HFF-Myc (cell line): ENCODE results near the gene TBCK.
"Not testable (repeated sequence)": the region's sequence is repeated elsewhere in the genome, so short reads cannot be mapped to it uniquely, and the experiment has no call there.

Source experiments
- DNase-seq: peaks from one replicate; pipeline ENCODE4 v3.0.0-alpha.2; 2011; ENCODE audit warnings: low read depth; ENCODE audit errors: extremely low read depth
- H3K4me3 ChIP-seq: replicated peaks from 2 replicates; pipeline ENCODE4 v1.5.1; 2011; ENCODE audit warnings: low read depth, mild to moderate bottlenecking, control low read depth, low read length
- TF ChIP-seq, protein P1 (sequence below): IDR thresholded peaks from 2 replicates; pipeline ENCODE4 v1.5.1; 2012; ENCODE audit warnings: mild to moderate bottlenecking, low read depth, low read length, control low read depth; ENCODE audit errors: missing control alignments

TBCK gene

DNA sequence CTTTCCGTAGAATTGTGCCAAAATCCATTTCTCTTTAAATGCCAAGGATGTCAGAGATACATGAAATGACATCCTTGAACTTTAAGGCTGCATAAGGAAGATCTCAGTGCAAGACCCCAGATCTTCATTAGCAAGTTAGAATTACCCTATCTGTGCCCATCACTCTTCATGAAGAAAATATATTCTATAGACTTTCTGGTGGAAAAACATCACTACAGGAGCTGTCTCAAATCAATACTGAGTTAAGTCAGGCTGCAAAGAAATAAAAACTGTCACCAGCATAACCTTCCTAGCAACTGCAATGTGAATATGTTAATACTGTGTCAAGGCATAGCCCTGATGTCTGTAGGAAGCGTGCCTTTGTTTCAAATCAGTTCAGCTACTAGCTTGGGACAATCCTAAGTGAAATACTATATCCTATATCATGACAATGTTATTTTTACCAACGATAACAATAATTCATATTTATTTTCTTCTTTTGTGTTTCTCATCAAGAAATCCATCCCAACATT is 173.3 kb downstream of the TBCK start:
- no peak overlapping the region for H3K4me3 ChIP-seq
- TF ChIP-seq, protein P1, sequence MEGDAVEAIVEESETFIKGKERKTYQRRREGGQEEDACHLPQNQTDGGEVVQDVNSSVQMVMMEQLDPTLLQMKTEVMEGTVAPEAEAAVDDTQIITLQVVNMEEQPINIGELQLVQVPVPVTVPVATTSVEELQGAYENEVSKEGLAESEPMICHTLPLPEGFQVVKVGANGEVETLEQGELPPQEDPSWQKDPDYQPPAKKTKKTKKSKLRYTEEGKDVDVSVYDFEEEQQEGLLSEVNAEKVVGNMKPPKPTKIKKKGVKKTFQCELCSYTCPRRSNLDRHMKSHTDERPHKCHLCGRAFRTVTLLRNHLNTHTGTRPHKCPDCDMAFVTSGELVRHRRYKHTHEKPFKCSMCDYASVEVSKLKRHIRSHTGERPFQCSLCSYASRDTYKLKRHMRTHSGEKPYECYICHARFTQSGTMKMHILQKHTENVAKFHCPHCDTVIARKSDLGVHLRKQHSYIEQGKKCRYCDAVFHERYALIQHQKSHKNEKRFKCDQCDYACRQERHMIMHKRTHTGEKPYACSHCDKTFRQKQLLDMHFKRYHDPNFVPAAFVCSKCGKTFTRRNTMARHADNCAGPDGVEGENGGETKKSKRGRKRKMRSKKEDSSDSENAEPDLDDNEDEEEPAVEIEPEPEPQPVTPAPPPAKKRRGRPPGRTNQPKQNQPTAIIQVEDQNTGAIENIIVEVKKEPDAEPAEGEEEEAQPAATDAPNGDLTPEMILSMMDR, result no peak
- no peak for DNase-seq

DNA sequence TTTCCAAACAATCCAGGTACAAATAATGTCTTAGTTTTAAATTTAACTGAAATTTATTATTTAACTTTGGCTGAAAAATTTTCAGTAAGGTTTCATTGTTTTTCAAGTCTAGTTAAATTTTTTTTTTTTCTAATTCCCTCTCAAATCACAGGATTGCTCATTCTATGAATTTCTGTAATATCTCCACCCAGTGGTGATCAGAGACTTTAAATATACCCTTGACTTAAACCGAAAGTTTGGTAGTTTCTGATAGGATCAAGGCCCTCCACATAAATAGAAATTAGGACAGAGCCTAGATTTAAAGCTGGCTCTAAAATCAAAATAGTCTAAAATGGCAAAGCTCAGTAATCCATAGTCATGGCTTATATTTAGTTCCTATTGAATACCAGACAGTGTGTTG is 175.4 kb downstream of the TBCK start:
- TF ChIP-seq, protein P1, result no peak
- no peak for DNase-seq

DNA sequence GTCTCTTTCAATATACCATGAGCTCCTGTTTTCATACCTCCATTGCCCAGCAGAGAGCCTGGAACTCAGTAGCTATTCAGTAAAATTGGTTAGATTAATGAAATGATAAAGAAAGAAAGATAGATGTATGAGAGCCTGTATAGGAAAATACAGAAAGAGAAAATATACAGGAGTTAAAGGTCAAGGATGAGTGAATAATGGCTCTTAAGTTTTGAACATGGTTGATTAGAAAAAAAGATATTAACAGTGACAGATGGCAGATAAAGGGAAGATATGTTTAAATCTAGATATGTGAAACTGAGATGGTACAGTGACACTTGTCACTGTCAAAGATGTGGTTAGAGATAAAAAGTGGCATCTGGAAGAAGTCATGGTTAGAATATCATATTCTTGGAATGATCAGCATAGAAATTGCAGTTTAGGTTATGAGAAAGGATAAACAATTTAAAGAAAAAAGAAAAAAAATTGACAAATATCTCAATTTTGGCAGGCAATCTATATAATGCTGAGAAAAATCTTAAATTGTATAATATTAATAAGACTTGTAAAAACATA is 179.2 kb downstream of the TBCK start:
- TF ChIP-seq, protein P1, result no peak
- no peak overlapping the region for H3K4me3 ChIP-seq

More for the DNA sequence above, 175.4 kb downstream of the TBCK start:
- H3K4me3 ChIP-seq, result no peak overlapping the region

DNA sequence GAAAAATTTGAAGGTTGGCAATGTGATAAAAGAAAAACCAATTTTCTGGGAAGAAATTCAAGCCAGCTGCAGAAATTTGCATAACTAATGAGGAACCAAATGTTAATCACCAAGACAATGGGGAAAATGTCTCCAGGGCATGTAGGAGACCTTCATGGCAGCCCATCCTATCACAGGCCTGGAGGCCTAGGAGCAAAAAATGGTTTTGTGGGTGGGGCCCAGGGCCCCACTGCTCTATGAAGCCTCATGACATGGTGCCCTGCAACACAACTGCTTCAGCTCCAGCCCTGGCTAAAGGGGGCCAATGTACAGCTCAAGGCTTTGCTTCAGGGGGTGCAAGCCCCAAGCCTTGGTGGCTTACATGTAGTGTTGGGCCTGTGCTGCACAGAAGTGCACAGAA is 184.0 kb downstream of the TBCK start:
- H3K4me3 ChIP-seq, result no peak overlapping the region
- no peak for DNase-seq
- TF ChIP-seq, protein P1, result no peak

More for the DNA sequence above, 179.2 kb downstream of the TBCK start:
- no peak for DNase-seq

DNA sequence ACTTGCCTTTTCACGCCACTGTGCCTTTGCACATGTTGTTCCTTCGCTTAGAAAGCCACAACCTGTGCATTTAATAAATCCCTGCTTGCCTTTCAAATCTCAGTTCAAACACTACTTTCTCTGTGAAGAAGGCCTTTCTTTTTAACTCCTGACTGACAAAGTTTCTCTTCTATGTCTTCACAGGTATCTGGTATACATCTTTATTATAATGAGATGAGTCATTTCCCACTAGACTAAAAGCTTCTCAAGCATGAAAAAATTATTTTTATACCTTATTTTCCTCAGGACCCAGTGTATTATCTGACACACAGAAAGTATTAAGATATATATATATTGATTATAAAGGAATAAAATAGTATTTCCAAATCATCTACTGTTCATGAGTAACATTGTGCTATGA is 189.9 kb downstream of the TBCK start:
- no peak for DNase-seq
- TF ChIP-seq, protein P1, result no peak
- H3K4me3 ChIP-seq, result no peak overlapping the region

DNA sequence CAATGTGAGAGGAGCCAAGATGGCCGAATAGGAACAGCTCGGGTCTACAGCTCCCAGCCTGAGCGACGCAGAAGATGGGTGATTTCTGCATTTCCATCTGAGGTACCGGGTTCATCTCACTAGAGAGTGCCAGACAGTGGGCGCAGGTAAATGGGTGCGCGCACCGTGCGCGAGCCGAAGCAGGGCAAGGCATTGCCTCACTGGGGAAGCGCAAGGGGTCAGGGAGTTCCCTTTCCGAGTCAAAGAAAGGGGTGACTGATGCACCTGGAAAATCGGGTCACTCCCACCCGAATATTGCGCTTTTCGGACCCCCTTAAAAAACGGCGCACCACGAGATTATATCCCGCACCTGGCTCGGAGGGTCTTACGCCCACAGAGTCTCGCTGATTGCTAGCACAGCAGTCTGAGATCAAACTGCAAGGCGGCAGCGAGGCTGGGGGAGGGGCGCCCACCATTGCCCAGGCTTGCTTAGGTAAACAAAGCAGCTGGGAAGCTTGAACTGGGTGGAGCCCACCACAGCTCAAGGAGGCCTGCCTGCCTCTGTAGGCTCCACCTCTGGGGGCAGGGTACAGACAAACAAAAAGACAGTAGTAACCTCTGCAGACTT is 196.0 kb downstream of the TBCK start:
- H3K4me3 ChIP-seq, DNase-seq: not testable (repeated sequence)

DNA sequence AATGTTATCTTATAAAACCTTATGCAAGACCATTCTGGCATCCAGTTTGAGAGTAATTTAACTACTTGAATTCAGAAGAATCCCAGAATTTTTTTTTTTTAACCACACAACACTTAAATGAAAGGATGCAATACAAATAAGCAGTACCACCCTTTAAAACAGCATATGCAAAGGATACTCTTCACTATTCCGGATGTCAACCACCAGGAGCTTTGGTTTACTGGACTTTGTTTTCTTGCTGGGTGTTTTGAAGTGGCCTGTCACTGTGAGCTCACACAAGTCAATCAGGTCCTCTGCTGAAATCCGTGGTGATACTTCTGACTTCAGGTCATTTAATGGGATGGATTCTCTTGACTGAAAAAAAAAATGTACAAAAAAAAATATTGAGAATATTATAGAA is 200.0 kb downstream of the TBCK start:
- H3K4me3 ChIP-seq, result no peak overlapping the region
- TF ChIP-seq, protein P1, result no peak
- no peak for DNase-seq
